Measurements from ENCODE around the gene MBP.

DNA sequence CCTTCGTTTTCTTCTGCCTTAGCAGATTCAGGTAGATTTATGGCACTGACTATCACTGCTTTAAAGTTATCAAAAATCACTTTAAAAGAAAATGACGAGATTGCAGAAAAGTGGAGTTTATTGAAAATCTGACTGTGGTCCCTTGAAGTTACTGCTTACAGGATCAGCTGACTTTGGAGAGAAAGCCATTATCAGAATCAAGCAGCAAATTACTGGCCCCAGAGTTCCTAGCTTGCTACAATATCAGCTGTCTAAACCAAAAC lies 18.5 kb downstream of the MBP start:
- TF ChIP-seq, protein P1, sequence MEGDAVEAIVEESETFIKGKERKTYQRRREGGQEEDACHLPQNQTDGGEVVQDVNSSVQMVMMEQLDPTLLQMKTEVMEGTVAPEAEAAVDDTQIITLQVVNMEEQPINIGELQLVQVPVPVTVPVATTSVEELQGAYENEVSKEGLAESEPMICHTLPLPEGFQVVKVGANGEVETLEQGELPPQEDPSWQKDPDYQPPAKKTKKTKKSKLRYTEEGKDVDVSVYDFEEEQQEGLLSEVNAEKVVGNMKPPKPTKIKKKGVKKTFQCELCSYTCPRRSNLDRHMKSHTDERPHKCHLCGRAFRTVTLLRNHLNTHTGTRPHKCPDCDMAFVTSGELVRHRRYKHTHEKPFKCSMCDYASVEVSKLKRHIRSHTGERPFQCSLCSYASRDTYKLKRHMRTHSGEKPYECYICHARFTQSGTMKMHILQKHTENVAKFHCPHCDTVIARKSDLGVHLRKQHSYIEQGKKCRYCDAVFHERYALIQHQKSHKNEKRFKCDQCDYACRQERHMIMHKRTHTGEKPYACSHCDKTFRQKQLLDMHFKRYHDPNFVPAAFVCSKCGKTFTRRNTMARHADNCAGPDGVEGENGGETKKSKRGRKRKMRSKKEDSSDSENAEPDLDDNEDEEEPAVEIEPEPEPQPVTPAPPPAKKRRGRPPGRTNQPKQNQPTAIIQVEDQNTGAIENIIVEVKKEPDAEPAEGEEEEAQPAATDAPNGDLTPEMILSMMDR (IDR thresholded peaks at IDR 0.05) = no peak
- TF ChIP-seq POLR2A (IDR thresholded peaks at IDR 0.05) = no peak

Data from lower leg skin (tissue), 3 donors.